Fibroblast of lung (primary cell): ENCODE measurements around the gene CLCN3. TPM values are rescaled to one million over a fixed set of nuclear protein-coding genes. Genes with fewer than 3 reads are reported as not detected.

Experiments
- DNase-seq, 2 donors: peaks; one replicate each; pipeline versions ENCODE4 v3.0.0 to v3.0.0-alpha.2; 2010; ENCODE audit warnings: low read depth in 2 of 2
- H2AFZ ChIP-seq: 2 replicates; pipeline ENCODE4 v1.5.1; 2012; ENCODE audit warnings: low read length, control low read depth, inconsistent platforms
- H3K27ac ChIP-seq: 2 replicates; pipeline ENCODE4 v1.5.1; 2011; ENCODE audit warnings: low read length, control low read depth; ENCODE audit not compliant: insufficient read depth
- H3K27me3 ChIP-seq: 2 replicates; pipeline ENCODE4 v1.5.1; 2011; ENCODE audit warnings: mild to moderate bottlenecking, low read length; ENCODE audit not compliant: control insufficient read depth, insufficient read depth
- H3K36me3 ChIP-seq: 2 replicates; pipeline ENCODE4 v1.5.1; 2011; ENCODE audit warnings: low read length; ENCODE audit not compliant: control insufficient read depth, insufficient read depth
- H3K4me1 ChIP-seq: 2 replicates; pipeline ENCODE4 v1.5.1; 2011; ENCODE audit warnings: low read length; ENCODE audit not compliant: control insufficient read depth, insufficient read depth; ENCODE audit errors: extremely low read depth
- H3K4me2 ChIP-seq: 2 replicates; pipeline ENCODE4 v1.5.1; 2011; ENCODE audit warnings: low read length, control low read depth; ENCODE audit not compliant: insufficient read depth; ENCODE audit errors: extremely low read depth
- H3K4me3 ChIP-seq, 4 experiments: fragments of 200-600 bp in 1 of 4; sonication (generic) in 1 of 4; replicated peaks in 1 of 4; 2 replicates each; pipeline ENCODE4 v1.5.1; 2011 to 2016; ENCODE audit warnings: low read length in 4 of 4, low read depth in 3 of 4, mild to moderate bottlenecking in 3 of 4, control low read depth in 2 of 4, inconsistent platforms in 1 of 4, mixed read lengths in 1 of 4; ENCODE audit not compliant: insufficient read depth in 1 of 4; ENCODE audit errors: control extremely low read depth in 1 of 4
- H3K79me2 ChIP-seq: 2 replicates; pipeline ENCODE4 v1.5.1; 2012; ENCODE audit warnings: mild to moderate bottlenecking, low read length, inconsistent platforms; ENCODE audit not compliant: control insufficient read depth, insufficient read depth
- H3K9ac ChIP-seq: 2 replicates; pipeline ENCODE4 v1.5.1; 2011; ENCODE audit warnings: mild to moderate bottlenecking, low read length, control low read depth; ENCODE audit not compliant: insufficient read depth
- H3K9me3 ChIP-seq: 2 replicates; pipeline ENCODE4 v1.5.1; 2012; ENCODE audit warnings: low read depth, low read length; ENCODE audit not compliant: control insufficient read depth, insufficient read depth
- H4K20me1 ChIP-seq: 2 replicates; pipeline ENCODE4 v1.5.1; 2011; ENCODE audit warnings: low read length; ENCODE audit not compliant: control insufficient read depth, insufficient read depth; ENCODE audit errors: extremely low read depth
- CTCF ChIP-seq, 2 donors: IDR thresholded peaks in 1 of 2; conservative IDR thresholded peaks in 1 of 2; 1 replicate in 1 of 2; 2 replicates in 1 of 2; pipeline ENCODE4 v1.5.1; 2011 to 2012; ENCODE audit warnings: low read length in 2 of 2, control low read depth in 1 of 2, inconsistent platforms in 1 of 2, low read depth in 1 of 2, mild to moderate bottlenecking in 1 of 2
- EZH2 ChIP-seq: IDR thresholded peaks from 2 replicates; pipeline ENCODE4 v1.5.1; 2012; ENCODE audit warnings: low read length, control low read depth, mild to moderate bottlenecking; ENCODE audit errors: missing control alignments
- polyA plus RNA-seq, 2 donors: library from polyadenylated mRNA; depleted of rRNA in 1 of 2; stranded (reverse) in 1 of 2; unstranded in 1 of 2; fragments of >200 nt; gene quantifications; 2 replicates each; pipeline ENCODE4 v1.2.1, GENCODE V29; 2011 to 2012; ENCODE audit warnings: missing spikeins in 1 of 2
- total RNA-seq: library from RNA; depleted of rRNA; stranded (reverse); fragments of >200 nt; gene quantifications from 2 replicates; pipeline ENCODE4 v1.2.1, GENCODE V29; 2014

The CLCN3 gene
- total and polyA plus RNA-seq, 2 donors (not counting 1 experiment from before 2014, with no cell fraction given), result 51.7 to 92.2 TPM

GRCh38 chr4:169619518-169619957, 840 bp upstream of the CLCN3 start:
- Histone ChIP-seq H3K4me3 (peak overlapping the region; percentile 76 to 98 (median 80)), H3K36me3 (no peaks in the 10 kb centered on the region), H3K27me3 (no peaks in the 10 kb centered on the region), H4K20me1 (no peaks in the 10 kb centered on the region), H3K9me3 (no peaks in the 10 kb centered on the region), H3K27ac (peak overlapping the region; percentile 95), H3K4me2 (peak overlapping the region; percentile 88), H2AFZ (peak overlapping the region; percentile 85), H3K79me2 (peaks cover 22% of the 10 kb centered on the region), H3K4me1 (no peaks in the 10 kb centered on the region), H3K9ac (peak overlapping the region; percentile 77)
- TF ChIP-seq EZH2 (no peak), CTCF (conservative IDR thresholded peaks at IDR 0.05 in 1 of 2, IDR thresholded peaks at IDR 0.05 in 1 of 2; ENCODE audit: low read depth in 1 of 2, low read length in 2 of 2) (peak; percentile 61 to 63)
- peak; percentile 44 to 64 for DNase-seq

GRCh38 chr4:169620880-169621248, 486 bp downstream of the CLCN3 start:
- no peak for TF ChIP-seq EZH2
- TF ChIP-seq CTCF (conservative IDR thresholded peaks at IDR 0.05 in 1 of 2, IDR thresholded peaks at IDR 0.05 in 1 of 2; ENCODE audit: low read depth in 1 of 2, low read length in 2 of 2), result no peak
- Histone ChIP-seq H3K27me3 (no peaks in the 10 kb centered on the region), H3K4me3 (peak overlapping the region; percentile 76 to 98 (median 80)), H3K9ac (peak overlapping the region; percentile 77), H4K20me1 (no peaks in the 10 kb centered on the region), H2AFZ (peak overlapping the region; percentile 73), H3K4me2 (peak overlapping the region; percentile 95), H3K9me3 (no peaks in the 10 kb centered on the region), H3K79me2 (peaks cover 34% of the 10 kb centered on the region), H3K4me1 (no peaks in the 10 kb centered on the region), H3K27ac (peak overlapping the region; percentile 95), H3K36me3 (no peaks in the 10 kb centered on the region)
- DNase-seq, result peak in 1 of 2 donors; percentile 21

GRCh38 chr4:169621731-169622492, 1.5 kb downstream of the CLCN3 start:
- H4K20me1 ChIP-seq, result no peaks in the 10 kb centered on the region
- no peaks in the 10 kb centered on the region for H3K27me3 ChIP-seq
- no peaks in the 10 kb centered on the region for H3K4me1 ChIP-seq
- peaks cover 41% of the 10 kb centered on the region for H3K79me2 ChIP-seq
- H3K27ac ChIP-seq, result peak overlapping the region; percentile 95
- no peaks in the 10 kb centered on the region for H3K9me3 ChIP-seq
- DNase-seq, result peak; percentile 75 to 91
- TF ChIP-seq CTCF (conservative IDR thresholded peaks at IDR 0.05 in 1 of 2, IDR thresholded peaks at IDR 0.05 in 1 of 2; ENCODE audit: low read depth in 1 of 2, low read length in 2 of 2), result no peak
- TF ChIP-seq EZH2, result no peak
- H2AFZ ChIP-seq, result no peak overlapping the region
- H3K9ac ChIP-seq, result peak overlapping the region; percentile 10
- no peaks in the 10 kb centered on the region for H3K36me3 ChIP-seq
- peak overlapping the region; percentile 76 to 98 (median 80) for H3K4me3 ChIP-seq
- peak overlapping the region; percentile 95 for H3K4me2 ChIP-seq
